Osteocyte (in vitro differentiated cells): ENCODE measurements around the gene ACKR2. TPM values are rescaled to one million over a fixed set of nuclear protein-coding genes. Genes with fewer than 3 reads are reported as not detected.
A peak's percentile ranks its signal among the peaks of the same experiment; 100 is the strongest.

Experiments
- DNase-seq: peaks from one replicate; pipeline ENCODE4 v3.0.0; 2021; ENCODE audit warnings: mixed read lengths; ENCODE audit not compliant: unreplicated experiment; ENCODE audit errors: extremely low spot score
- H3K27ac Mint-ChIP-seq: one replicate; pipeline ENCODE4 v1.8.0; 2021; ENCODE audit warnings: mild to moderate bottlenecking, mixed read lengths; ENCODE audit not compliant: unreplicated experiment
- H3K27me3 Mint-ChIP-seq: one replicate; pipeline ENCODE4 v1.8.0; 2021; ENCODE audit warnings: mixed read lengths; ENCODE audit not compliant: unreplicated experiment
- H3K36me3 Mint-ChIP-seq: one replicate; pipeline ENCODE4 v1.8.0; 2021; ENCODE audit warnings: mixed read lengths; ENCODE audit not compliant: unreplicated experiment
- H3K4me1 Mint-ChIP-seq: one replicate; pipeline ENCODE4 v1.8.0; 2021; ENCODE audit warnings: mixed read lengths; ENCODE audit not compliant: unreplicated experiment
- H3K4me3 Mint-ChIP-seq: one replicate; pipeline ENCODE4 v1.8.0; 2021; ENCODE audit warnings: mild to moderate bottlenecking, moderate library complexity, mixed read lengths; ENCODE audit not compliant: unreplicated experiment
- H3K9me3 Mint-ChIP-seq: one replicate; pipeline ENCODE4 v1.8.0; 2021; ENCODE audit warnings: mixed read lengths; ENCODE audit not compliant: unreplicated experiment
- CTCF ChIP-seq: fragments of 200-600 bp; sonication (generic); IDR thresholded peaks from 2 replicates; pipeline ENCODE4 v1.5.0; 2021; ENCODE audit warnings: antibody characterized with exemption, mild to moderate bottlenecking, moderate library complexity
- total RNA-seq: library from RNA; stranded (reverse); gene quantifications from 2 replicates; pipeline ENCODE4 v1.2.1, GENCODE V29; 2021

ACKR2 gene
- total RNA-seq, 1 donor from 2014 or later, result 0.19 TPM

DNA sequence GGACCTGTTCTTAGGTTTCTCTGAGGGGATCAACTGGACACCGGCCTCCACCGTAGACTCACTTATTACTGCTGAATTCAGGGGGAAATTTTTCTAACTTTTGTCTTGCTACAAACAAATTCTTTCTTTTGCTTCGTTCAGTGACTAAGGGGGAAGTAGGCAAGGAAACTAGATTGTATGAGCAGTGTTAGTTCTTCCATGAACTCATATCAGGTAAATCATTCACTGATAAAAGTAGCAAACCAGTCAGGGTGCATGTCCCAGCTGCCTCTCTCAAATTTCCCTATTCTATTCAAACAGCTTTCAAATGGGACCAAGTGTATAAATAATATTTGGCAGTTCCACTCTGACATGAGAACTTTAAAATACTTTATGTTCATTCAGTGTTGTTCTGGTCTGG, 28.8 kb upstream of the ACKR2 start:
- H3K4me1 Mint-ChIP-seq, result no peaks in the 10 kb centered on the region
- no peaks in the 10 kb centered on the region for H3K9me3 Mint-ChIP-seq
- no peak for TF ChIP-seq CTCF
- H3K36me3 Mint-ChIP-seq, result peaks cover 13% of the 10 kb centered on the region
- H3K27ac Mint-ChIP-seq, result no peak overlapping the region
- H3K4me3 Mint-ChIP-seq, result no peak overlapping the region
- DNase-seq, result no peak
- H3K27me3 Mint-ChIP-seq, result no peaks in the 10 kb centered on the region

DNA sequence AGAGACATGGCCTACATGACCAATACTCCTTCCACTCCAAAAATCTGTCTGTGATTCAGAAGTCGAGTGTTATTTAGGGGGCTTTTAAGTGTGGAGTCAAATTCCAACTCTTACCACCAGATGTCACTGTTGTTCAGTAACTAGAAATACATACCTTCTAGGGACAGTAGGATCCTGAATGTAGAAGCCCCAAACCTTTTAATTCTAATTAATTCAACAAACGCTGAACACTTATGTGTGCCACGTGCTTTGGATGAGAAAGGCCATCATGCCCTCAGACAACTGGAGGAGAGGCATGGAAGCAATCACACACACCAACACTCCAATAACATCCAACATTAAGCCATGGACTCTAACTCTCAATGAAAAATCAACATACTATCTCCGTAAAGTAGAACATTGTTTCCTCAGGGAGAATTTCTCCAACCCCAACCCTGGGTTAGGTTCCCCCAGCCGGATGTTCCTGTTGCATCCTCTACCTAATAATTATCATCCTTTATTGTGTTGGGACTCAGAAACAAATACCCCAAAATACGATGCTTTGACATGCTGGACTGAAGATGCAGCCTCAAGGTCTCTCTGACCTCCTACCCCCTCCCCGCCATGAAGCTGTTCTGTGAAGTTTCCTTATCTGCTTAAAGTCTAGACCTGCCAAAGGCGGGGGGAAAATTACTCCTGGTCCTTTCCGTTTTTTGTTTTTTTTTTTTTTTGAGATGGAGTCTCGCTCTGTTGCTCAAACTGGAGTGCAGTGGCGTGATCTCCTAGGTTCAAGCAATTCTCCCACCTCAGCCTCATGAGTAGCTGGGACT, 28.1 kb upstream of the ACKR2 start:
- no peak overlapping the region for H3K27ac Mint-ChIP-seq
- H3K4me1 Mint-ChIP-seq, result no peaks in the 10 kb centered on the region
- H3K4me3 Mint-ChIP-seq, result no peak overlapping the region
- H3K27me3 Mint-ChIP-seq, result no peaks in the 10 kb centered on the region
- H3K9me3 Mint-ChIP-seq, result no peaks in the 10 kb centered on the region
- DNase-seq, result no peak
- H3K36me3 Mint-ChIP-seq, result peaks cover 20% of the 10 kb centered on the region
- peak; percentile 80 for TF ChIP-seq CTCF

DNA sequence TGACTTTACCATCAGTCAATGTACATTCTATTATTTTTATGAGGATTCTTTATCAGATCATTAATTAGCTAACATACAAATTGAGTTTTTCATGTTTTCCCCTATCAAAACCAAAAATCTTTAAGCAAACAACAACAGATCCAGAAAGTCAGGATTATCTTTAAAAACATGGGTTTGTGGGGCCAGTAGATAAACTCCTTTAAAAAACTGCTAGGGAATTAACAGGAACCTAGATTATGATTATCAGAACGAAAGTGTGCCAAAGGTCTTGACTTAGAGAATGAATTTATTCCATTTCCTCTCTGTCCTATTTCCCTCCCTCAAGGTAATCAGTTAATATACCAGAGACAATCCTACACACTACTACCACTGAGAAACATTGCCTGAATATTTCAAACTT, 23.0 kb upstream of the ACKR2 start:
- Mint-ChIP-seq H3K27me3 (no peaks in the 10 kb centered on the region), H3K36me3 (peaks cover 21% of the 10 kb centered on the region), H3K4me1 (no peaks in the 10 kb centered on the region), H3K4me3 (no peak overlapping the region), H3K9me3 (no peaks in the 10 kb centered on the region), H3K27ac (no peak overlapping the region)
- no peak for TF ChIP-seq CTCF
- no peak for DNase-seq

DNA sequence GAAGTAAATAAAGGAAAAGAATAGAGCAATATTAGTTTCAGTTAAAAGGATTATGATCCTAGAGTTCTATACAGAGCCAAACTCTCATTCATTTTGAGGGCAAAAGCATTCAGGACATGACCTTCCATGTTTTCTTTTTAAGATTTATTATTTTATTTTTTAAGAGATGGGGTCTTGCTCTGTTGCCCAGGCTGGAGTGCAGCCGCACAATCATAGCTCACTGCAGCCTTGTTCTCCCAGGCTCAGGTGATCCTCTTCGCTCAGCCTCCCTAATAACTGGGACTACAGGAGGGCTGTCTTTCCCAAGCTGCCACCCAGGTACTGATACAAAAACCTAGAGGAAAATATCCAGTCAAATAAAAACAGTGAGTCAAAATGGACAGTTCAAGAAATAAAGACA, 22.6 kb upstream of the ACKR2 start:
- H3K9me3 Mint-ChIP-seq, result no peaks in the 10 kb centered on the region
- no peaks in the 10 kb centered on the region for H3K27me3 Mint-ChIP-seq
- no peak for DNase-seq
- no peak overlapping the region for H3K4me3 Mint-ChIP-seq
- H3K4me1 Mint-ChIP-seq, result no peaks in the 10 kb centered on the region
- TF ChIP-seq CTCF, result no peak
- peaks cover 23% of the 10 kb centered on the region for H3K36me3 Mint-ChIP-seq
- H3K27ac Mint-ChIP-seq, result no peak overlapping the region

GRCh38 chr3:42790714-42791229, 18.5 kb upstream of the ACKR2 start:
- H3K9me3 Mint-ChIP-seq, result no peaks in the 10 kb centered on the region
- no peak overlapping the region for H3K4me3 Mint-ChIP-seq
- H3K36me3 Mint-ChIP-seq, result peaks cover 19% of the 10 kb centered on the region
- TF ChIP-seq CTCF, result no peak
- no peaks in the 10 kb centered on the region for H3K27me3 Mint-ChIP-seq
- H3K4me1 Mint-ChIP-seq, result no peaks in the 10 kb centered on the region
- DNase-seq, result no peak
- H3K27ac Mint-ChIP-seq, result no peak overlapping the region
